ENCODE measurements around the gene PXMP2. TPM values are rescaled to one million over a fixed set of nuclear protein-coding genes. Genes with fewer than 3 reads are reported as not detected.

The PXMP2 gene
- total RNA-seq, 4 donors from 2014 or later: 39.7 to 68.4 (median 55.8) TPM

GRCh38 chr12:132700212-132700822 lies 12.9 kb downstream of the PXMP2 start:
- 95% methylated on average over 10 of the region's 10 CpGs for WGBS
- Histone ChIP-seq H3K27me3 (no peaks in the 10 kb centered on the region), H3K36me3 (peaks cover 27 to 83% (median 59%) of the 10 kb centered on the region in 4 donors), H3K4me3 (no peak overlapping the region), H3K27ac (replicated peaks in 1 of 4) (no peak overlapping the region), H3K9me3 (no peaks in the 10 kb centered on the region), H3K4me1 (peaks cover 0 to 5% (median 0%) of the 10 kb centered on the region in 4 donors)
- DNase-seq (ENCODE audit: extremely low spot score): no peak
- TF ChIP-seq POLR2AphosphoS5 (IDR thresholded peaks at IDR 0.05) (no peak), CTCF (IDR thresholded peaks at IDR 0.05) (no peak), POLR2A (IDR thresholded peaks at IDR 0.05; ENCODE audit: low read depth) (no peak), EP300 (IDR thresholded peaks at IDR 0.05) (no peak)
- intact Hi-C loops (cut with DNase I): no loop called here

GRCh38 chr12:132702640-132703039 lies 15.3 kb downstream of the PXMP2 start:
- intact Hi-C loops (cut with DNase I): no loop called here
- TF ChIP-seq POLR2AphosphoS5 (IDR thresholded peaks at IDR 0.05): no peak
- no peak for TF ChIP-seq EP300 (IDR thresholded peaks at IDR 0.05)
- no peak for TF ChIP-seq CTCF (IDR thresholded peaks at IDR 0.05)
- TF ChIP-seq POLR2A (IDR thresholded peaks at IDR 0.05; ENCODE audit: low read depth): no peak
- H3K27me3 ChIP-seq: no peaks in the 10 kb centered on the region
- H3K27ac ChIP-seq (replicated peaks in 1 of 4): no peak overlapping the region
- H3K4me1 ChIP-seq: no peaks in the 10 kb centered on the region
- H3K36me3 ChIP-seq: peaks cover 14 to 60% (median 41%) of the 10 kb centered on the region in 4 donors
- H3K9me3 ChIP-seq: no peaks in the 10 kb centered on the region
- DNase-seq (ENCODE audit: extremely low spot score): no peak
- WGBS: 77% methylated on average over 4 of the region's 4 CpGs
- H3K4me3 ChIP-seq: no peak overlapping the region

- intact Hi-C loops (cut with DNase I): no loop called here
- Histone ChIP-seq H3K4me3 (no peak overlapping the region), H3K27me3 (no peaks in the 10 kb centered on the region), H3K9me3 (no peaks in the 10 kb centered on the region), H3K36me3 (peaks cover 4 to 50% (median 34%) of the 10 kb centered on the region in 4 donors), H3K4me1 (no peaks in the 10 kb centered on the region), H3K27ac (replicated peaks in 1 of 4) (no peak overlapping the region)
- no peak for TF ChIP-seq CTCF (IDR thresholded peaks at IDR 0.05)
- no peak for TF ChIP-seq POLR2A (IDR thresholded peaks at IDR 0.05; ENCODE audit: low read depth)
- TF ChIP-seq EP300 (IDR thresholded peaks at IDR 0.05): no peak
- TF ChIP-seq POLR2AphosphoS5 (IDR thresholded peaks at IDR 0.05): no peak
- no peak for DNase-seq (ENCODE audit: extremely low spot score)
- WGBS: 93% methylated on average over 9 of the region's 9 CpGs
Measured at GRCh38 chr12:132703641-132704040, 16.3 kb downstream of the PXMP2 start.

- peaks cover 15 to 23% (median 20%) of the 10 kb centered on the region in 4 donors for H3K4me1 ChIP-seq
- intact Hi-C loops (cut with DNase I): no loop called here
- TF ChIP-seq EP300 (IDR thresholded peaks at IDR 0.05) (no peak), POLR2AphosphoS5 (IDR thresholded peaks at IDR 0.05) (no peak), POLR2A (IDR thresholded peaks at IDR 0.05; ENCODE audit: low read depth) (no peak)
- H3K4me3 ChIP-seq: no peak overlapping the region
- H3K27ac ChIP-seq (replicated peaks in 1 of 4): no peak overlapping the region
- peaks cover 0 to 25% (median 19%) of the 10 kb centered on the region in 4 donors for H3K36me3 ChIP-seq
- H3K9me3 ChIP-seq: no peaks in the 10 kb centered on the region
- H3K27me3 ChIP-seq: peaks cover 0 to 4% (median 0%) of the 10 kb centered on the region in 4 donors
- no peak for DNase-seq (ENCODE audit: extremely low spot score)
- 90% methylated on average over 4 of the region's 6 CpGs for WGBS
Measured at GRCh38 chr12:132707241-132707640, 19.9 kb downstream of the PXMP2 start.

GRCh38 chr12:132708150-132708549 lies 20.8 kb downstream of the PXMP2 start:
- Histone ChIP-seq H3K27me3 (peaks cover 0 to 4% (median 0%) of the 10 kb centered on the region in 4 donors), H3K4me3 (no peak overlapping the region), H3K9me3 (no peaks in the 10 kb centered on the region), H3K4me1 (peaks cover 18 to 32% (median 28%) of the 10 kb centered on the region in 4 donors), H3K27ac (replicated peaks in 1 of 4) (no peak overlapping the region), H3K36me3 (peaks cover 0 to 19% (median 14%) of the 10 kb centered on the region in 4 donors)
- TF ChIP-seq EP300 (IDR thresholded peaks at IDR 0.05) (no peak), POLR2A (IDR thresholded peaks at IDR 0.05; ENCODE audit: low read depth) (no peak), CTCF (IDR thresholded peaks at IDR 0.05) (no peak), POLR2AphosphoS5 (IDR thresholded peaks at IDR 0.05) (no peak)
- WGBS: 83% methylated on average over 2 of the region's 2 CpGs
- intact Hi-C loops (cut with DNase I): no loop called here
- DNase-seq (ENCODE audit: extremely low spot score): no peak

Data from esophagus muscularis mucosa (tissue), 4 donors.